CD4-positive, alpha-beta T cell treated with Interleukin-17A for 4 hours (primary cell): ENCODE results near the gene OSBPL1A.

Source experiments
- DNase-seq: peaks from one replicate; pipeline ENCODE4 v3.0.0-alpha.2; 2020; ENCODE audit warnings: mixed read lengths

OSBPL1A gene

DNA sequence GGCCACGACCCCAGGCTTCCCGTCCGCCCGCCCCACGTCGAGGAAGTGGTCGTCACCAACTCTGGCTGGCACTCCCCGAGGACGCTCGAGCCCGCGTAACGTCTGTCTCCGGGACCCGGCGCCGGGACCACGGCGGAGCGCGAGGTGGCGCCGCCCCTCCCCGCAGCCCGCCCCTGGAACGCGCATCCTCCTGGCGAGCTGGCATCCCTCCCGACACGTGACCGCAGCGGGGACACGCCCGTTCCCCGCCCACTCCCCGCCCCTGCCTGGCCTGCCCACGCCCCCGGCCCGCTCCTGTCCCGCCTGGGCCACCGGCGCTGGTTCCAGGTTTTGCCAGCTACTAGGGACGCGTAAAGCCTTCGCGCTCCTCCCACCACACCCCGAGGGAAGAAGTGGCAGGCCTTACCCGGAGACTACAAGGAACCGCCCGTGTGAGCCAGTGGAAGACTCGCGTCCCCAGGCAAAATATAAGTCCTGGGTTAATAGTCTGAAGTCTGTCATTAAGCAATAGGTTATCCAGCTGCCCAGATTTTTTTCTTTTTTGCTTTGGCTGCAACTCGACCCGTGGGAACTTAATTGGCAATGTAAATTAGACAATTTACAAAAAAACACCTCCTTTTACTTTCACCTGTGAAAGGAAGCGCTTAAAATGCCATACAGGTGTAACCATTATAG, at the start of gene OSBPL1A:
TSS of gene OSBPL1A (minus strand) at position 131 of the 675 bp plus-strand sequence. CDS start 20,291 bp downstream, outside the sequence.
- DNase-seq = peak; percentile 88

DNA sequence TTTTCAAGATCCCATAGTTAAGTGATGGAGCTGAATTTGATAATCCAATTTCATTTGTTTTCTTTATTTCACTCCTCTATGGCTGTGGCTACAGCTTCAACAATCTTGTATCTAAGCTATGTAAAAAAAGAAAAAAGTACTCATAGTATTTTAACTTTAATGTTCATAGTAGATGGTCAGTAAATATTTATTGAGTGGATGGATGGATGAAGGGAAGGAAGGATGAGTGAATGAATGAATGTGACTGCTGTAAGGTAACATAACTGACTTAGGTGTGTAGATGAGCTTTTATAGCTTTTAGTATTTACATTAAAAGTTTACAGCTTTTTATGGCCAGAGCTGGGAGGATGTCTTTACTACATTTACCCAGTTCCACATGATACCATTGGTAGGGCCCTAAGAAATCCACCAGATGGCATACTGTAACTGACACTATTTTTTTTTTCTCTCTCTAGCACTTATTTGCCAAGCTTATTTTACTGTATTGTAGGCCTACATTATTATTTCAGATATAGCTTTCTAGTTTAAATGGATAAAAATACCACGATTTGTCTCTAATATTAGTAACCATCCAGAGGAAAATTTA, 49.4 kb upstream of the OSBPL1A start:
- DNase-seq = no peak

DNA sequence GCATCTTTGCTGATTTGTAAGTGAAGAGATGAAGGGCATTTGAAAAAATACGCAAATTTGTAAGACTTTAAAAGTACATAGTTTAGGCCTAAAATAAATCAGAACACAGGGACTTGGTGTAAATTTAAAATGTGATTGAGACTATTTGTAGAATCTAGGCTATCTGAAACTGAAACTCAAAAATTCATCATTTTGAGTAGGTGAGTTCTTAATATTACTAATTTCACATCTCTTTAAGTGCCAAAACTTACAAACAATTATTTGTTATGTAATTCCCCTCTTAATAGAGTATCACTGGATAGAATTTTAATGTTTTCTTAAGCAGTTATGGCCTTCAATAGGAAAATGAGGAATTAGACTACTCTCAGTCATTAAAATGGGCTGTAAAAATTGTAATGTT, 48.8 kb upstream of the OSBPL1A start:
- DNase-seq = no peak

DNA sequence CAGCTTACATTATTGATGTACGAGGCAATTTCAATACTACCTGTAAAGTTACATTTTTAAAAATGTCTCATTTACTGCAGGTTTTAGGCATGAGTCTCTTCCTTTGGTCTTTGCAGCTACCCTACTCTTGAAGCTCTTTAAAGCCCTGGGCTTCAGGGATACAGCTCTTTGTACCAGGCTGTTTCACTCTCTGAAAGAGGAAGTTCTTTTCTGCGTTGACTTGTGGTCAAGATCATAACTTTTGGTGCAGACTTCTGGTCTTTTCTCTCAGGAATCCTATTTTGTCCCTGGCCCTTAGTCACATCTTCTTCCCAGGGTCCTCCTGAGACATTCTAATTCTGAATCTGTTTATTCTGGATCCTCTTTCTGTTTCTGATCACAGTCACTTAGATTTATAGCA, 46.2 kb upstream of the OSBPL1A start:
- DNase-seq = no peak

DNA sequence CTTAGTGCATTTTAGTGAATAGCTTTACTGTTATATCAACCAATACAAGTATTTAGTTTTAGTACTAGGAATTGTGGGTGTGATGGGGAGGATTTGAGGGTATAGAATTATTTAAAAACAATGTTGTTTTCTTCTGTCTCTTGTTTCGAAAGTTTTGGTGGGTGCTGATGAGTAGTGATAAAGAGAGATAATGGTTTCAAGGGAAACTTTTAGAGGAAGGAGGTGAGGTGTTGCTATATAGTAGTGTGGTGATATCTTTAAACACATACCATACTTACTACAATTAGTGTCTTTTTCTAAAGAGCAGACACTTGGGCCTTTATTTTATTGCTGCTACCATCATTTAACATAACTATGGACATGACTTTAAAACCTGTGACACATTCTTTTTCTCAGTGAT, 39.3 kb upstream of the OSBPL1A start:
- no peak for DNase-seq

DNA sequence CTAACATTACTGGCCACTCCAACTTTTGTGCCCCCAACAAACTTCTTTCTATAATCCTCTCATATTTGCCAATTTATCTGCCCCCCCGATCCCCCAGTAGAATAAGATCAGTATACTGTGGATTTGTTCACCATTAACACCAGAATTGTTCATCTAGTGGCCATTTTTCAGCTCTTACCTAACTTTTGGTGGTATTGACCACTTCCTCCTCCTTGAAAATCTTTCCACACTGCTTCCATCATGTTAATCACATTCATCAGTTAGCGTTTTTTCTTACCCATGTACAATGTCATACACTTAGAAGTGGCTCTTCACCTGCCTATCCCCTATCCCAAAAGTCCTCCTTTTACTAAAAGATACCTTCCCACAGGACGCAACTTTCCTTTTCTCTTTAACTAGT, 35.0 kb upstream of the OSBPL1A start:
- no peak for DNase-seq

DNA sequence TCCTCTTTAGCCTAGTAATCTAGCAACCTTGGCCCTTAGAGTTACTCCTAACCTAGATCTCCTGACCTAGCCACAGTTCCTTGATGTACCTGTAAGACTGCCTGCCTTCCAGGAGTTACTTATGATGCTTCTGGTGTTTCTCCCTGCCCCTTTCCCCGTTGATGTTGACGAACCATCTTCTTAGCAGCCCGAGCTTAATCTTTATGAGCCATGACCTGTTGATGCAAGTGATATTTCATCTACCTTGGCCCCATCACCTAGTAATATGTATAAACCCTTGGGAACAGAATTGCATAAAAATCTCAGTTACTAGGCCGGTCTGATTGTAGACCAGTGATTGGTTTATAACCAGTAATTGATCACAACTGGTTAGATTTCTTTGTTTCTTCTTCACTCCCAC, 31.6 kb upstream of the OSBPL1A start:
- no peak for DNase-seq

DNA sequence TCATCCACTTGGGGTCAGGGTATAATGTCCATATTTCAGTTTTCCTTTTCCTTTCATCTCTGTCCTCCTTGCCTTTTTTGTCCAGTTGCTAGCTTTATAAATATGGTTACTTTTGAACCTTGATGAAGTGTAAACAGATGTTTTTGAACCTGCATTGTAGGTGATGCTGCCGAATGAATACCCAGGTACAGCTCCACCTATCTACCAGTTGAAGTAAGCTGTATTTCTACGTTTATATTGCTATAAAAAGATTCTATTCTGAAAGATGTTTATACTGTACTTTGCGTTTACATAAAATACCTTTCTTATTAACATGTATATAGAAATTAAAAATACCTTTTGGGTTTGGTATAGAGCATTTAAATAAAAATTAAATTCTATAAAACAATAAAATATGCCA, 31.1 kb upstream of the OSBPL1A start:
- DNase-seq = no peak

DNA sequence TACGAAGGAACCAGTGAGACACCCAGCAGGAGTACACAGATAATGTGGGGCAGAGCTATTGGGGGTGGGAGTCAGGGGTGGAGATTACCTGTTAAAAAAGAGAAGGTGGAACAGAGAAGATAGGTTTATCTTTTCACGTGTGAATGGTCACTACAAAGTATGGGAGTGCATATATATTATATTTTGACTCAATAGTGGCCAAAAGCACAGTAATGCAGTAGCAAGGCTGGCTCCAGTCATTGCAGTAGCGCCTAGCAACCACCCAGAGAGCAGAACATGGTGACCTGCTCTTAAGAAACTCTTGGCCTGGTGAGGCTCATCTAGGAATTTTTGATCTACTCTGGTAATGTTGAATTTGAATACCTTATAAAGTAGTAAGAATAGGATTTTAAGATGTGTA, 29.9 kb upstream of the OSBPL1A start:
- no peak for DNase-seq

DNA sequence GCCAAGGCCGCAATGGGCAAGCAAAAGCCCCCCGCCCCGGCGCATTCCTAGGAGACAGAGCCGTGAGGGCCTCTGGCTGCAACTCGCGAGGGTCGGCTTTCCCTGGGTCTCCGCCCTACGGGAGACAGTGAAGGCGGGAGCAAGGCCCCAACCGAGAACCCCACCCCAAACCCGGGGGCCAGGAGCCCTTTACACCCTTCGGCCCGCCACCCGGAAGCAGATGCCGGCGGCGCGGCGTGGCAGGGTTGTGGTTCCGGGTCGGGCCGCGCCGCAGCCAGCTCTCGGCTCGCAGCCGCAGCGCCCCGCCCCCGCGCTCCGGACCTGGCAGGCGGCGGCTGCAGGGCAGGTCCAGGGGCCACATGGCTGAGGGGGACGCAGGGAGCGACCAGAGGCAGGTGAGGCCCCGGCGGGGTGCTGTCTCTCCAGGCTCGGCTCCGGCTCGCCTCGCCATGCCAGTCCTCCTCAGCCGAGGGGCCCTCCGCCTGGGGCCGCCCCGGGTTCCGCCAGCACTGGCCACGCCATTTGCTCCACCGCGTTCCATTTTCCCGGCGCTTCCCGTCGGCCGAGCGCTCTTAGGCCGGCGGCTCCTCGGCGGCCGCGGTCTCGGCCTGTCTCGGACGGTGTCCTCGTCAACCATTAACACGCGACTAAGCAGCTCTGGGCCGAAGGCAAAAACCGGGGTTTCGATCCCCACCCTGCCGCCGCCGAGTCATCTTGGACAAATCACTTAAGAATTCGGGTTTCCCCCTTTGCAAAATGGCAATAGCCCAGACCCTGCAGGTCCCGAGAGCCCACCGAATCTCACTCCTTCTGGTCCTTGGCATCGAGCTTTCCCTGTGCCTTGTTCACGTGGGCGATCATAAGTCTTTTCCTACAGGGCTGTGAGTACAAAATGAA, 29.0 kb upstream of the OSBPL1A start, which contains the start of gene IMPACT:
TSS of gene IMPACT (plus strand) at position 273 of the 897 bp plus-strand sequence. CDS start at position 360, 87 bp downstream.
- DNase-seq = peak; percentile 85

DNA sequence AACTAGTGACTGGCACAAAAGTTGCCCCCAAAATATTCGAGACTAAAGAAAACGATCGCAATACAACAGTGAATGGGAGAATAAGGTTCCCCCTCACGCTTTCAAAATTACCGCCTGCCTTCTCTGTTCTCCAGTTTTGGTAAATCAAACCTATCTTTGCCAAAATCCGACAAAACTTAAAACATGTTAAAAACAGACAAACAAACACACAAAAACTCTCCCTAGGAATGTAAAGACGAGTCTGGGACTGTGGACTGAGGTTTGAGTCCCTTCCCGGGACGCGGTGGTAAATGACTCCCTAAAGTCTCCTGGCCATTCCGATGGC, 28.4 kb upstream of the OSBPL1A start:
- DNase-seq = no peak

DNA sequence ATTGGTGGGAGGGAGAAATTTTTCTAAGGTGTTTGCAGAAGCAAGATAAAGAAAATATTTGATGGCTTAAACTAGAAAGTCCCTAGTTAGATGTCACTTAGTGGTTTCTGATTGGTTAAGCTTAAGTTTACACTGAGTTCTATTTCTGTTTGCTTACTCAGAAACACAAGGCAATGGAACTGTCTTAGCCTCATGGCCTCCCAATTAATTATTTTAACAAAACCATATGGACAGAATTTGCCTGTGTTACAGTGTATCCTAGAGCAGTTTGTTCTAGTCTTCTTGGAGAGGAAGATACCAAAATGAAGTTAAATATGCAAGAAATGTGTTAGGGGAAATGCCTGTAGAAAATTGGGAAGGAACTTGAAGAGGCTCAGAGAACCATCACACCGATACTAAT, 24.2 kb upstream of the OSBPL1A start:
- DNase-seq = no peak

DNA sequence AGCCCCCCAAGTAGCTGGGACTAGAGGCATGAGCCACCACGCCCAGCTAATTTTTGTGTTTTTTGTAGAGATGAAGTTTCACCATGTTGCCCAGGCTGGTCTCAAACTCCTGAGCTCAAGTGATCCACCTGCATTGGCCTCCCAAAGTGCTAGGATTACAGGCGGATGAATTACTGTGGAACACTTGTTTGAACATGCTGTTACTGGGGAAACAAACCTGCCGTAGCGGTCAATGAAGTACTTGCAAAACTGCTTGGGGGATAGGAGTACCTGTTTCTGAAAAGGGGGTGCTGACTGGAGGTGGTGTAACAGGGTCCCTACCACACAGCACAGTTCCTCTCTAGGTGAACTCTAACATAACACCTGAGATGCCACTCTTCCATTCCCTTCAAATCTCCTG, 22.9 kb upstream of the OSBPL1A start:
- no peak for DNase-seq

DNA sequence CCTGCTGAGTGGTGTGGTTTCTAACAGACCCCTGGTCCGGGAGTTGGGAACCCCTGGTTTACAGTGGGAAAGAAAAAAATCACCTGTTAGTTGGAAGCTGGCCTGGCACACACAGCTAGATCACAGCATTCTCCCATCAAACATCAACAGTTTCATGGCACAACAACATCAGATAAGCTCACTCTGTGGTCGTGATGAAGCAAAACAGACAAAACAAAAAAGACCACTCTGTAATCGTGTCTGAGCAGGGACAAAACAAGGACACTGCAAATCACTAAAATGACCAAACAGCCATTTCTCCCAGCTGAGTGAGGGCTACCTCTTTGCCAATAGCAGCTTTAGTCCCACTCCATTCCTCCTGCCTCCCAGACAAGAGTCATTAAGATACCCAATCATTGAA, 19.9 kb upstream of the OSBPL1A start:
- no peak for DNase-seq

DNA sequence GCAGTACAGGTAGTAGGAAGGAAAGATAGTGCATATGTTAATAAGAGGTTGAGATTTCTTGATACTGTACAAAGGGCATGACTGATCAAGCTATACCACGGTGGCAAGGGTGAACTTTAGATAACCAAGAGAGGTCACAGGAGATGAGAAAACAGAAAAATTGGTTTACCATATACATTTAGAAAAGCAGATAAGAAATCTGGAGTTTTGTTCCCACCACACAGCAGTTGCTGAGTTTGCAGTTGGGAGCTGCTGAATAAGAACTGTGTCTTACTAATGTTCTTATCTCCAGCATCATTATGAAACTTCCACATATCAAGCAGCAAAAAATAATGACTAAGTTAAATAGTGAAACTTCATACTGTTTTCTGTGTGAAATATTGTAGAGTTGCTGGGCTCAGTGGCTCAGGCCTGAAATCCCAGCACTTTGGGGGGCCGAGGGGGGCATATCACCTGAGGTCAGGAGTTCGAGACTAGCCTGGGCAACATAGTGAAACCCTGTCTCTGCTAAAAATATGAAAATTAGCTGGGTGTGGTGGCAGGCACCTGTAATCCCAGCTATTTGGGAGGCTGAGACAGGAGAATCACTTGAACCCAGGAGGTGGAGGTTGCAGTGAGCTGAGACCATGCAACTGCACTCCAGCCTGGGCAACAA, 16.9 kb upstream of the OSBPL1A start:
- no peak for DNase-seq

DNA sequence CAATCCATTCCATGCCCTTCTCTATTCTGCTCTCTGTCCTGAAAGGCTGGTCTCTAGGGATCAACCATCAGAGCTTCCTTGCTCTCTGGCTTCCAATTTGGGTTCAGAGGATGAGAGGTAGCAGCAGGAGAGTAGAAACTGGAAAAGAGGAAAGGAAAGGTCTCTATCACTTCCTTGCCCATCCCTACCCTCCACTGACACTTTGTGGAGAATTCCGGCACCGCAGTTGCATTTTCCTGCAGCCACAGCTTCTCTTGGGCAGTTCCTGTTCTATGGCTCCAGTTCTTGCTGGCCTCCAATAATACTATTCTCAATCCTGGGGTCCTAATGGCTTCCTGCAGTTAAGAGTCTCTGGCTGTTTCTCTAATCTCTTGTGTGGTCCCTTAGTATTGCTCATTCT, 15.5 kb upstream of the OSBPL1A start:
- no peak for DNase-seq

DNA sequence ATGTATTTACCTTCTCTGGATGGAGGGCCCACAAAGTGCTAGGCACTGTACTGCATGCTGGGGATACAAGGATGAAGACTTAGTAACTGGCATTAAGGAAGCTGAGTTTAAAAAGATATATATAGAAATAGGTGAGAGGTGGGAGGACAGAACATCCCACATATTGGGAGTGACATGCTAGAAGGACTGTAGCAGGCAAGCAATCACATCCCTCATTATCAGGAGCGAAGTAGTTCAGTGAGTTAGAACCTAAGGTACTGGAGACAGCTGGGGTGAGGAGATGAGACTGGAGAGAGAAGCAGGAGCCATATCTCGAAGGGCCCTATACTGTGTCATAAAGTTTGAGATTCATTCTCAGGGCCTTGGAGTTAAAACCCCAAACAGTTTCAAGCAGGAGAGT, 10.9 kb upstream of the OSBPL1A start:
- no peak for DNase-seq

DNA sequence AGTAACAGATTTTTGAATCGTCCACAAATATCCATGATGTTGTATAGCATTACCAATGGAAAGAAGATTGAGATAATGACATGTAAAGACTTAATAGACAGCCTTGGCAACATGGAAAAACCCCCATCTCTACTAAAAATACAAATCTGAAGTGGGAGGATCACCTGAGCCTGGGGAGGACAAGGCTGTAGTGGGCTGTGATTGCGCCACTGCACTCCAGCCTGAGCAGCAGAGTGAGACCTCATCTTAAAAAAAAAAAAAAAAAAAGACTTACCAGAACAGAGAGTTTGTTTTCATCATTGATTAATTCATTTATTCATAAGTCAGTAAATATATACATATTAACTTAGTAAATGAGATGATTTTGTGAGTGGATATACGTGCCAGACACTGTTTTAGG, 7.0 kb upstream of the OSBPL1A start:
- no peak for DNase-seq

DNA sequence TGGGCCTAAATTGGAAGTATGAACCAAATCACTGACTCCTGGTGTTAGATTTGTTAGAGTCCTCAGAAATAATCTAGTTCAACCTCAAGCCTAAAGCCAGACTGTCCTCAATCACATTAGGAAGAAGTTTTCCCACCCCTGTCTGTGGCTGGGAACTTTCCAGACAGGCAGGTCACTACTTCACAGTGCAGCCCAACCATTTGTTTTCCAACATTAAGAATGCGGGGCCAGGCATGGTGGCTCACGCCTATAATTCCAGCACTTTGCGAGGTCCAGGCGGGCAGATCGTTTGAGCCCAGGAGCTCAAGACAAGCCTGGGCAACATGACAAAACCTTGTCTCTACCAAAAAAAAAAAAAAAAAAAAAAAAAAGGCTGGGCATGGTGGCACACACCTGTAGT, 5.5 kb upstream of the OSBPL1A start:
- no peak for DNase-seq

DNA sequence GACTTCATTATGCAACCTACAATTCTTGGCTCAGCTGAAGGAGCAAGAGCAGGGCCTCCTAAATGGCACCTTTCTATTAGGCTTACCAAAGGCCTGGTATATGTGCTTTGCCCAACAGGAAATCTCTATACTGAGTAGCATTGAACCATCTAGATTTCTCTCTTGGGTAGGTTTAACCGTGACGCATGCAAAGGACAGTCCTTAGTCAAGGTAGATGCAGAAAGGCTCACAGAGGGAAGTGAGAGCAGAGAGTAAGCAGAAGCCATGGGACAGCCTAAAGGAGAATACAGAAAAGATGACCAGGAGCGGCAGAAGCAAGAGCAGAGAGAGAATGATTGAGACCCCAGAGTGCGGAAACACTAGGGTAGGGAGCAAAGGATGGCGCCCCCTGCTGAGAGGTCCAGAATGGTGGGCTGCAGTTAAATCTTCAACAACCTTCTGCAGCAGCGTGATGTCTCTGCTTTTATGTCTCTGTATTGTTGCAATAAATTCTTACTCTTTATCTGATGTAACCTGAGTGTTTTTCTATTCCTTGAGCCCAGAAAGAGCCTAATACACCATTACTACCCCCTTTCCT, 4.7 kb upstream of the OSBPL1A start:
- DNase-seq = peak; percentile 29

DNA sequence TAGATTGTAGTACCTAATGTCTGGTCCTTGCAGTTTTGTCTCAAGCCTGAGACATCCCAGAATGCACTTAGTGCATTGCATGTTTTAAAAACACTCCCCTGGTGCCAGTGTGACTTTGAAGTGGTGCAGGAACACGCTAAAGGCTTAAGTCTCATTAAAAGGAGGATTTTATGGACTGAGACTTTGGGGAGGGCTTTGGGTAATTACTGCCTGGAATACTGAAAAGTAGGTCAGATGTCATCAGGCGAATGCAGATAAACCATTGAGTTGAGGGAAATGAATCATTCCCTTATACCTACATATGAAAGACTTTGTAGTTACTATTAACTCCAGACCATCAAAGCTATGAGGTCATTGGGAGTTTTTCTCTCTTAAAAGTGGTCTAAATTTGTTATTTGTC, 3.0 kb upstream of the OSBPL1A start:
- no peak for DNase-seq

DNA sequence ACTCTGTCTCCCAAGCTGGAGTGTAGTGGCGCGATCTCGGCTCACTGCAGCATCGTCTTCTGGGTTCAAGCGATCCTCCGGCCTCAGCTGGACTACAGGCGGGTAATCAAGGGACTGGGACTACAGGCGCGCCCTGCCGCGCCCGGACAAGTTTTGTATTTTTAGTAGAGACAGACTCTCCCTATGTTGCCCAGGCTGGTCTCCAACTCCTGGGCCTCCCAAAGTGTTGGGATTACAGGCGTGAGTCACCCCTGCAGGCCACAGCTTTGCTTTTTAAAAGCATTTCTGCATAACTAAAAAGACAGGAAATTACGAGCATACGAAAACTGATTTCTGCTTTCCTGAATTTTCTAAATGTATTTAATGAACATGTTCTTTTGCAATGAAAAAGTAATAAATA, 916 bp upstream of the OSBPL1A start:
- DNase-seq = no peak

DNA sequence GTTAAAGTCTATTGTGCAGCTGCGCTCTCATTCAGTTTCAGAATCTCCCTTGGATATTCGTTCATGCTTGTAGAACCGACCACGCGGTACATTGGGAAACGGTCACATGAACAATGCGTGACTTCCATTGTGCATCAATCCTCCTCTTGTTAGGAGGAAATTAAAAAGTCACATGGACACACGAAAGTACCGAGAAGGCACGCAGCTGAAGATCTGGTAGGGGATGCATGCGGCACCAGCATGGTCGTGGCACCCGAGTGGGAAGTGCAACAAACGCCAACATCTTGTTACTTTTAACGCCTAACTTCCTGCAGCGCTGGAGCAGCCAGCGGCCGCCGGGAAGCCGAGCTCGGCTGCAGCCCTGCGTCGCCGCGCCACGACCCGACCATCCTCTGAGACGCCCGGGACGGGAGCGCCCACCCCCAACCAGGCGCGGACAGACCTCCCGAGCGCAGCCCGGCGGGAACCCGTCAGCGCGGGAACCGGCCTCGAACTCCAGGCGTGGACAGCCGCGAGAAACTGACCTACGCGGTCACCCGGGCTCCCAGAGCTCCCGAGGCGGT, 412 bp downstream of the OSBPL1A start:
- peak; percentile 42 for DNase-seq
